GM19395 (cell line): Measurements from ENCODE around the gene NSD2.
A peak's percentile ranks its signal among the peaks of the same experiment; 100 is the strongest.
"Not testable (repeated sequence)": the region's sequence is repeated elsewhere in the genome, so short reads cannot be mapped to it uniquely, and the experiment has no call there.

ENCODE experiments used
- ATAC-seq: cut with Tn5 transposase; IDR thresholded peaks from one replicate; pipeline ENCODE4 v1.9.1; 2021; ENCODE audit warnings: mild to moderate bottlenecking, moderate library complexity; ENCODE audit not compliant: unreplicated experiment

NSD2 gene

DNA sequence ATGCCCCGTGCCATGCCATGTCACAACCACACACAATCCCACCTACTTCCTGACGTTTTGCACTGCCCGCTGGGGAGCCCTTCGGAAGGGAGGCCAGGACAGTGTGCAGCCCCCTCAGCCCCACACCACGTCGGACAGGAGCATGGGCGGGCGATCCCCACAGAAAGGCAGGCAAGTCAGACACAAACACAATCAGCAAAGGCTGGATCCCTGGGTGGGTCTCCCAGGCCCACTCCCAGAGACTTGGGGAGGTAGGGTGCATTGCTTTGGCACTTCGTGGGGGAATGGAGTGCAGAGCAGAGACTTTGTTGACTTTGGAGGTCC is 29.3 kb upstream of the NSD2 start:
- no peak for ATAC-seq

GRCh38 chr4:1842339-1842895 is 28.8 kb upstream of the NSD2 start:
- ATAC-seq: no peak

DNA sequence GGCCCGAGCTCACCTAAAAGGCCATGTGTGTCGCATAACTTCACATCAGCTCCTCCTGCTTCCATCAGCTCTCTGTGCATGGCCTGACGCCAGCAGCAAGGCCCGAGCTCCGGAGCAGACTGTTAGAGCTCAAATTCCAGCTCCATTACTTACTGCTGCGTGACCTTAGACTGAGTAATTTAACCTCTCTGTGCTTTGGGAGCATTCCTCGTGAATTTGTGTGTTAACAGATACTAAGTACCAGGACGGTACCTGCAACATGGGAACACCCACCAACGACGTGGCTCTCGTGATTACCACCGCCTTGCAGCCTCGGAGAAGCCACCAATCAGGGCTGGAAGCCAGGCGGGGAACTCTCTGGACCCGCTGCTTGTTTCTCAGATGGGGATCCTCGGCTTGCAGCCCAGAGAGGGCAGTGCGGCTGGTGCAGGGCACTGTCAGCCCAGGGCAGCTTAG is 28.2 kb upstream of the NSD2 start:
- ATAC-seq: no peak

DNA sequence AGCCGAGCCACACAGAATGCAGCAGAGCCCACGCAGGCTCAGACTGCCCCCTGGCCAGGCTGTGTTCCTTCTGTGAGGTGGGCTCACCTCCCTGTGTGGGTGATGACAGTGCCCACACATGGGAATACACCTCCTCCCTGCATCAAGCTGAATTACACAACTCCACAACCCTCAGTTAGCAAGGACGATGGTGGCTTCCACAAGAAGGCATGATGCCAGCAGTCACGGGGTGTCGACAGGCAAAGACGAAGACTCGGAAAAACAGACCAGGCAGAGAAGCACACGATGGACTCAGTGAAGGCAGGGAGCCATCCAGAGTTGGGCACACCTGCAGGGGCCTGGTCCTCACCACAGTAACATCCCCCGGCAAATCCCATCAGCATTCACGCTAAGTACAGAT is 27.3 kb upstream of the NSD2 start:
- ATAC-seq: no peak

- not testable (repeated sequence) for ATAC-seq
Observed at GRCh38 chr4:1844618-1845017, 26.6 kb upstream of the NSD2 start.

DNA sequence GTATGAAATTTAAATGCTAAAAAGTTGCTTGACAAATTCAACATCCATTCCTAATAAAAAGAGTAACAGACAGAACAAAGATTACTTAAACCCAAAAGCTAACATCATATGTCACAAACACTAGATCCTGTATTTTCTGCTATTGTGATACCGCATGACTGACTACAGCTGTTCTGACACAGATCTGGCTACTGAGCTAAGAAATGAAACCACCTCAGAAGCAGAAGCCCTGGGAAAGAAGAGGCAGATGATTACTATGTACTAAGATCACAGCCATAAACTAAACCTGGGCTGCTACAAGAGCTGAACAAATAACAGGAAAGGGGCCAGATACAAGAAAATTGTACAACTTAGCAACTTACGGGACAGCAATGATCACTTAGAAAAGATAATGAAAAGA is 24.6 kb upstream of the NSD2 start:
- no peak for ATAC-seq

GRCh38 chr4:1850276-1850675 is 20.9 kb upstream of the NSD2 start:
- ATAC-seq: no peak

GRCh38 chr4:1851160-1851559 is 20.0 kb upstream of the NSD2 start:
- no peak for ATAC-seq

DNA sequence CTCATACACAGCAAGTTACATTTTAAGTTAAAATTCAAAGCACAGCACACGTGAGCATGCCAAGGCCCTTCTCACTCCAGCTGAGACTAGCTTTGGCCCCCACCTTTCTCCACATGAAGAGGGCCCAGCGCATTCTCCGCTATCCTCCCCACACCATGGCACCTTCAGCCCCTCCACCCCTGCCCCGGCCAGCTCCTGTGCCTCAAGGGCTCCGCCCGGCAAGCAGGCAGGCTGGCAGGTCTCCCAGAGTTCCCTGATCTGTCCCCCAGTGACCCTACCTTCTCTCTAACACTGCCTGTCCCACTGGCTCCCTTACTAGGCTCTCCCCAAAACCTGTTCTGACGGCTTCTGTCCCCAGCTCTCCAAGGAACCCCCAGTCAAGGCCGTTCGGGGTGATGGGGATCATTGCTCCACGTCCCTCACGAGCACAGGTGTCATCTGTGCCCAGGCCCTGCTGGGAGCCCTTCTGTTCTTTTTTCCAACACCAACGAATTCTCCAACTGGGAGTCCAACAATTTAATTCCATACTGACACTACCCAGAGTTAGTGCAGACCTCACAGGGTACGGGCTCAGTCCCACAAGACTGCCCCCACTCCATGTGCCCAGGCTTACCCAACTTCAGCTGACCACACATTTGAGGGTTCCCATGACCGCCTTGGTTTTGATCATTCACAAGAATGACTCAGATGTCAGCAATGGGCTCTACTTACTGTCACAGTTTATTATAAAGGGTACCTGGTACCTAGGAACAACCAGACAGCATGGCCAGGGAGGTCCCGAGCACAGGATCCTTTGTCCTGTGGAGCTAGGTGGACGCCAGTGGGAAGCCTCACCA is 19.4 kb upstream of the NSD2 start:
- no peak for ATAC-seq

- ATAC-seq: no peak
Observed at GRCh38 chr4:1852904-1853623, 18.1 kb upstream of the NSD2 start.

- ATAC-seq: no peak
Observed at GRCh38 chr4:1854752-1855151, 16.4 kb upstream of the NSD2 start.

DNA sequence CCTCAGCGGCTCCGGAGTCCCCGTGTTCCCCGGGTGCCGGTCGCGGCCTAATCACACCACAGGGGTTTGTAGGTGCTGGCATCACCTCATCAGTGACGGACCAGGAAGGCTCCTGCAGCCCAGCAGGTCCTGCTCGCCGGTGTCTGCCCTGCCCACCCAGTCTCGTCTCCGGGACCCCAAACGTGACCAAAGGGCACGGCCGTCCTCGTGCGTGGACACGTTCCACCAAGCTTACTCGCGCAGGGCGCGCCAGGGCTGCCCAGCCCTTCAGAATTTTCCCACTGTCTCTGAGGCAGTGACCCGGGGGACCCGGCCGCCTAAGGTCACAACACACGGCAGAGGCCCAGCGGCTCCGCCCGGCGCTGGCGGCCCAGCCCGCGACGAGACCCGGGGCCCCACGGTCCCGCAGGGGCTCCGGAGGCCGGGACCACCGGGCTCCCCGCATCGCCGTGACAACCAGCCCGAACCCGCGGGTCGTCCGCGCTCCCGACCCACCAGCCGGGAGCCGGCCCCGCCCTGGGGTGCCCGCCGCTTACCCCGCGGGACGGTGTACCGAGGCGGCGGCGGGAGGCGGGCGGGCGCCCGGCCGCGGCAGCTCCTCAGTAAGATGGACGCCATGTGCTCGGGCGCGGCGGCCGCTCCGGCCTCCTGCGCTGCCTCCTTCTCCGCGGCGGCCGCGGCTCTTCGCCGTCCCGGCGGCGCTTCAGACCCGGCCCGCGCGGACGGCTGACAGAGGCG is 15.7 kb upstream of the NSD2 start:
- peak; percentile 30 for ATAC-seq

DNA sequence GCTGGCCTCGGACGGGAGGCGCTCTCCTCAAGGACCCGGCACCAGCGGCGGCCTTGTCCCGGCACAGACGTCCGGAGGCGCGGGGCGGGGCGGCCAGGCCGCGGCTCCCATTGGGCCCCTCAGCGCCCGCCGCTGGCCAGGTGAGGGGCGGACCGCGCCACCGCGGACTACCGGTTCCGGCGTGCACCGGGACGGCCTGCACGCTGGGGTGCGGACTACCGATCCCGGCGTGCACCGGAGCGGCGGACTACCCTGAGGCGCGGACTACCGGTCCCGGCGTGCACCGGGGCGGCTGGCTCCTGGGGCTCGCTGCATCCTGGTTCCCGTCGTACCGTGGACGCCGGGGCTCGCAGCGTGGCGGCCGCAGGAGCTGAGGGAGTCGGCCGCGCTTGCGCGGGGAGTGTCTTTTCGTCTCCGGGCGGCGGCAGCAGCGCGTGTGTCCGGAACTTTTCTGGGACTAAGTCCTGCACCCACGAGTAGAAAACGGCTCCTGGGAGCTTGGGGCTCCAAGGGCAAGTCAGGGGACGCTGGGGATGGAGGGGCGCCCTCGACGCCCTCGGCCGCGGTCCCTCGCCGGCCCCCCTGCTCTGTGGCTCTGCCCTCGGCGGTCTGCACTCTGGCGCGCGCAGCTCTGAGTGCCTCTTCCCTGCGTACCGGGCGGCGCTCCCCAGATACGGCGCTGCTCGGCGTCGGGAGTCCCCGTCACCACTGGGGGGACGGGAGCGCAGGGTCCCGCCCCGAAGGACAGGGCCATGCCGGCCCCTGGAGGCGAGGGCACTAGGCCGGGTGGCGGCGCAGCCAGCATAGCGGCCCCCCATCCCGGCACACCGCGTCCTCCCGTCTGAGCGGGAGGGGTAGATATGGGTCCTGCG is 14.9 kb upstream of the NSD2 start, which contains the start of gene LETM1:
Gene LETM1 (minus strand): TSS at position 86 of the 872 bp plus-strand sequence. CDS start 206 bp downstream, outside the sequence.
- ATAC-seq: peak; percentile 79

DNA sequence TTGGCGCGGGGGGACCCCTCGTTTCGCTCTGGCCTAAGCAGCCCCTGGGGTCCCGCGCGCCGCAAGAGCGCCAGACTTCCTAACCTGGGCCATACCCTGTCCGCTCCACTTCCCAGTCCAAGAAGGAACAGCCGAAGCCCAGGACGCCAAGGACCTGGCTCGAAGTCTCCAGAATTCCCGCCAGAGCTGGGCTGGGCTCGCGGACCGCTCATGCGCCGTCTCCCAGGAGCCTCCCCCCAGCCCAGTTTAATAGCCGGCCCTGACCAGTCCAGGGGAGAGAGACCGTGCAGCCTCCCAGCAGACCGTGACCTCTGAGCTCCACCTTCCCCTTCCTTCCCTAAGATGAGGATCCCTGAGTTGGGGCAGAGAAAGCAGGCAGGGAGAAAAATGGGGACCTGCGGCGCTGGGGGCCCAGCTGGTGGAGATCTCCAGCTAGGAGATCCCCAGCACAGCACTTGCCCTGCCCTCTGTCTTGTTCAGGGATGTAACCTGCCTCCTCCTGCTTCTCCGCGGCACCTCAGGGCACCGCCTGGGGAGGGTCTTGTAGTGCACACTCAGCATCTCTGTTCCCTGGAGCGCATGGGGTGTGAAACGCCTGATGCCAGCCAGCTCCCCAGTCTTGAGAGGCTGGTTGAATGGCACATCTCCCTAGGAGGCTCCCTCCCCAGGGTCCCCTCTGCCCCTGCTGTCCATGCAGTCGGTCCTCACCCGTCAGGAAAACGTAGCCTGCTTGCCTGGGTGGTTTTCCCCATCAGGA is 14.1 kb upstream of the NSD2 start:
- ATAC-seq: no peak

- ATAC-seq: no peak
Observed at GRCh38 chr4:1857931-1858330, 13.3 kb upstream of the NSD2 start.

DNA sequence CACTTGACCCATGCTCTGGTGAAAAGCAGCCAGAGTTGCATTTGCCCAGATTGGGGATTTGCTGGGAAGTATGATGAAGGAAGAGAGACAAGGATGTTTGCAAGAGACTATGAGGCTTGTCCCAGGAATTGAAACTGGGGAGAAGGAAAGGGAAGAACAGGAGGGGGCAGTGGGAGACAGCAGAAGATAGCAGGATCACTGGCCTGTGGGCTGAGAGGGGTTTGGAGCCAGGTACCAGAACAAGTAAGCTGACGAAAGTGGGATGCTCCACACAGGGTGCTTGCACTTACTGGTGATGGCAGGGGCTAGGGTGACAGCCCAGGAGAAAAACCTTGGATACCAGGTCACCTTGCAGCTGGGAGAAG is 11.8 kb upstream of the NSD2 start:
- no peak for ATAC-seq

GRCh38 chr4:1862055-1862911 is 8.9 kb upstream of the NSD2 start:
- ATAC-seq: no peak

DNA sequence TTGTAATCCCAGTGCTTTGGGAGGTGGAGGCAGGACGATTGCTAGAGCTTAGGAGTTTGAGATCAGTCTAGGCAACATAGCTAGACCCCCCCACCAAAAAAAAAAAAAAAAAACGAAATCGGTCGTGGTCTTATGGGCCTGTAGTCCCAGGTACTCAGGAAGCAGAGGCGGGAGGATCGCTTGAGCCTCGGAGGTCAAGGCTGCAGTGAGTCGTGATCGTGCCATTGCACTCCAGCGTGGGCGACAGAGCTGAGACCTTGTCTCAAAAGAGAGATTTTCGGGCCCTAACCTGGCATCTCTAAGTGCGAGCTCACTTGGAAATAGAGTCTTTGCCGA is 8.3 kb upstream of the NSD2 start:
- no peak for ATAC-seq
